Neutrophil (primary cell): ENCODE results near the gene HOXD13.

Source experiments
- H3K27ac ChIP-seq: fragments of 200-600 bp; sonication (generic); 2 replicates; pipeline ENCODE4 v1.5.1; 2016; ENCODE audit warnings: mild to moderate bottlenecking, moderate library complexity
- H3K27me3 ChIP-seq: fragments of 200-600 bp; sonication (generic); 2 replicates; pipeline ENCODE4 v1.6.0; 2016; ENCODE audit warnings: mild to moderate bottlenecking
- H3K36me3 ChIP-seq: fragments of 200-600 bp; sonication (generic); 2 replicates; pipeline ENCODE4 v1.5.1; 2017
- H3K4me1 ChIP-seq, 2 experiments: fragments of 200-600 bp in 1 of 2; sonication (generic) in 1 of 2; 1 replicate in 1 of 2; 2 replicates in 1 of 2; pipeline versions ENCODE4 v1.5.1 to v1.6.1; 2013 to 2016; ENCODE audit warnings: low read depth in 1 of 2, low read length in 1 of 2, mild to moderate bottlenecking in 1 of 2, moderate library complexity in 1 of 2; ENCODE audit not compliant: control insufficient read depth in 1 of 2, insufficient read depth in 1 of 2
- H3K4me3 ChIP-seq, 2 experiments: fragments of 200-600 bp in 1 of 2; sonication (generic) in 1 of 2; 1 replicate in 1 of 2; 2 replicates in 1 of 2; pipeline ENCODE4 v1.5.1; 2013 to 2016; ENCODE audit warnings: low read depth in 1 of 2, low read length in 1 of 2, mild to moderate bottlenecking in 1 of 2, moderate library complexity in 1 of 2
- H3K9me3 ChIP-seq: fragments of 200-600 bp; sonication (generic); 2 replicates; pipeline ENCODE4 v1.5.1; 2016
- TF ChIP-seq, protein P1 (sequence below): fragments of 200-600 bp; sonication (generic); IDR thresholded peaks from 2 replicates; pipeline ENCODE4 v1.5.1; 2016; ENCODE audit warnings: antibody characterized with exemption

The HOXD13 gene

DNA sequence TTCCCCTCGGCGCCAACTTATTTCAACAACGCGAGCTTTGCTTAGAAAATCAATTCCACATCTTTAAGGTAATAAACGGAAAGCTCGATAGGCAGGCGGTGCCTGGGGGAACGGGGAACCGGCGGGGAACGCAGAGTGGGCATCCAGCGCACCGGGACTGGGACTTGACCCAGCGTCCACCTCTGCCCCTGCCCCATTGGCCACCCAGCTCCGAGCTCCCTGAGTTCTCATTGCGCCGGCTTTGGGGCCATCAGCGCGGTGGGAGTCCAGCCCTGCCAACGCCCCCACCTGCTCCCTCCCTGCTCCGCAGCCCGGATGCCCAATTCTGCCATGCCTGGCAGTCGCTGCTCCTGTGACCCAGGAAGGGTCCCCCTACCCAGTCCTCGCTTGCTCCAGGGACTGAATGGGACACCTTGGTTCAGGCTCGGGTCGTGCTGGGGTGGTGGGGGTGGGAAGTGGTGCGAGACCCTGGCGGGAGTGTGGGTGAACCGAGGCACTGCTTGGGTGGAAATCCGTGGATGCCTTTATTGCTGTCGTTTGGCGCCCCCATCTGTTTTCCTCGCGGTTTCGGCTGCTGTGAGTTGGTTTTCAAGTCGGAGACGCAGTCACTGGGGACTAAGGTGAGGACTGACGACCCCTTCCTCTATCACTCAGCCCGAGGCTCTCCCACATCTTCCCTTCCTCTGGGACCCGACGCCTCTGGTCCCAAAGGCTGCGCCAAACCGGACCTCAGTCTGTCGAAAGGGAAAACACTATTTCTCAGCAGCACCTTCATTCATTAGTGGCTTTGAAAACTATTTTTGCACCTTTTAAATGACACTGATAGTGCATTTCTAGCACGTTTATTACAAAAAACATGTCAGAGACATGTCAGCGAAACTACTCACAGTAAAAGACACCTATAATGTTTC is 6.4 kb upstream of the HOXD13 start:
- H3K9me3 ChIP-seq: peaks cover under 1% of the 10 kb centered on the region
- H3K4me3 ChIP-seq: peak overlapping the region in 1 of 2 experiments; percentile 39
- peaks cover 58 to 61% of the 10 kb centered on the region in 2 experiments for H3K4me1 ChIP-seq
- H3K27me3 ChIP-seq: peaks cover 100% of the 10 kb centered on the region
- H3K36me3 ChIP-seq: no peaks in the 10 kb centered on the region
- TF ChIP-seq, protein P1, sequence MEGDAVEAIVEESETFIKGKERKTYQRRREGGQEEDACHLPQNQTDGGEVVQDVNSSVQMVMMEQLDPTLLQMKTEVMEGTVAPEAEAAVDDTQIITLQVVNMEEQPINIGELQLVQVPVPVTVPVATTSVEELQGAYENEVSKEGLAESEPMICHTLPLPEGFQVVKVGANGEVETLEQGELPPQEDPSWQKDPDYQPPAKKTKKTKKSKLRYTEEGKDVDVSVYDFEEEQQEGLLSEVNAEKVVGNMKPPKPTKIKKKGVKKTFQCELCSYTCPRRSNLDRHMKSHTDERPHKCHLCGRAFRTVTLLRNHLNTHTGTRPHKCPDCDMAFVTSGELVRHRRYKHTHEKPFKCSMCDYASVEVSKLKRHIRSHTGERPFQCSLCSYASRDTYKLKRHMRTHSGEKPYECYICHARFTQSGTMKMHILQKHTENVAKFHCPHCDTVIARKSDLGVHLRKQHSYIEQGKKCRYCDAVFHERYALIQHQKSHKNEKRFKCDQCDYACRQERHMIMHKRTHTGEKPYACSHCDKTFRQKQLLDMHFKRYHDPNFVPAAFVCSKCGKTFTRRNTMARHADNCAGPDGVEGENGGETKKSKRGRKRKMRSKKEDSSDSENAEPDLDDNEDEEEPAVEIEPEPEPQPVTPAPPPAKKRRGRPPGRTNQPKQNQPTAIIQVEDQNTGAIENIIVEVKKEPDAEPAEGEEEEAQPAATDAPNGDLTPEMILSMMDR: no peak
- no peak overlapping the region for H3K27ac ChIP-seq

DNA sequence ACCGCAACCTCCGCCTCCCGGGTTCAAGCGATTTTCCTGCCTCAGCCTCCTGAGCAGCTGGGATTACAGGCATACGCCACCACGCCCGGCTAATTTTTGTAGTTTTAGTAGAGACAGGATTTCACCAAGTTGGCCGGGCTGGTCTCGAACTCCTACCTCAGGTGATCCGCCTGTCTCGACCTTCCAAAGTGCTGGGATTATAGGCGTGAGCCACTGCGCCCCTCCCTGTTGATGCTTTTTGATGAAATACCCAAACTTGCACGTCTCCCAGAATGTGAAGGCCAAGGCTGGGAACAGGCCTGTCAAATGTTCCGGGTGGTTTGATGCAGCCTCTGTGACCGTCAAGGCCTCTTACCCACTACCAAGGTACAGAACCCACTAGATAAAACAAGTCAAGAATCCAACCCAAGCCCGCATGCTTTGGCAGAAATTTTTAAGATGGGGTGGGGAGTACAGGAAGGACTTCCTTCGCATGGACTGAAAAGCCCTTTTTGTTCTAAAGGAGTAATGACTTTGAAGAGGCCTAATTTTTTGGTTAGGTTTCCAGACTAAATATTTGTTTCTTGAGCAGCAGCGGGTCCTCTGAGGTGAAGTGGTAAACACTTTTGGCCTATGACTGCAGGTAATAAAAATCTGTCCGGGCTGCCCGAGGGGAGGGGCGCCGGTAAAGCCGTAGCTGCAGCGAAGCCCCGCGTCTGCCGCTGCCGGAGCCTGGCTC is 5.0 kb upstream of the HOXD13 start:
- no peaks in the 10 kb centered on the region for H3K9me3 ChIP-seq
- no peak overlapping the region for H3K27ac ChIP-seq
- H3K4me3 ChIP-seq: peak overlapping the region; percentile 36 to 39
- TF ChIP-seq, protein P1: no peak
- H3K27me3 ChIP-seq: peaks cover 100% of the 10 kb centered on the region
- H3K36me3 ChIP-seq: no peaks in the 10 kb centered on the region
- peaks cover 54 to 57% of the 10 kb centered on the region in 2 experiments for H3K4me1 ChIP-seq

DNA sequence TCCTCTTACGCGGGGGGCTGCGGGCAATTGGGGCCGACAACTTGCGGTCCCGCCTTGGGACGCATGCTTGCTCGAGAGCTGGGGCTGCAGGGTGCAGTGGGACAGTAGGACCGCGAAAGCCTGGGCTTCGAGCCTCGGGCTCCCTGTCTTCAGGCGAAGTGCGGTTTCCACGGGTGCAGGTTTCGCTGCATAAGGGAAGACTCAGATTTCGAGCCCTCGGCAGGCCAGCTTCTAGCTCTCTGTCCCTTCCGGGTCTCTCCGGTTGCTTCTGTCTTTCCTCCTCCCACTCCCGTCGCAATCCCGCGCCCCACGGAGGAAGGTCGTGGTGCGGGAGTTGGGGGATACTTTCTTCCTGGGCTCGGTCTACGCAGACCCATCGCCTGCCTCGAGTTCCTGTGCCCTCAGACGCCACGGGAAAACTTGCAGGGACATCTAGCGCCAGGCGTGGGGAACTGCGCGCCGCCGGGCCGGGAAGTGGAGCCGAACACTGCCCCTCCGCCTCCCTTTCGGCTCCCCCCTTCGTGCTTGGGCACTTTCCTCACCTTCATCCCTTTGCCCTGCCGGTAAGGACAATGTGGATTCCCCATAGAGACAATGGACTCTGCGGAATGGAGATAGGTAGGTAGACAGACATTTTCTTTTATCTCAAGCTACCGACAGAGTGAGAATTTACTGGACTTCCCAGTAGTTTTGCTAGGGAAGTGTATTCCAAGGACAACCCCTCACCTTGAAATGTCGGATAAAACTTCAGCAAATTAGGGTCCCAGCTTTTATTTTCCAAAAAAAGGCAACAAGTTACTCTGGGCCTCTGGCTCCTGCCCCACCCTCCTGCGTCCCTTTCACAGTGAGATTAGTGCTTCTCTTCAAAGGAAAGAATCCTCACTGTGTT is 4.2 kb upstream of the HOXD13 start:
- TF ChIP-seq, protein P1: no peak
- H3K4me3 ChIP-seq: peak overlapping the region; percentile 36 to 39
- H3K27ac ChIP-seq: no peak overlapping the region
- H3K4me1 ChIP-seq: peaks cover 49 to 57% of the 10 kb centered on the region in 2 experiments
- H3K9me3 ChIP-seq: no peaks in the 10 kb centered on the region
- H3K36me3 ChIP-seq: no peaks in the 10 kb centered on the region
- H3K27me3 ChIP-seq: peaks cover 100% of the 10 kb centered on the region

DNA sequence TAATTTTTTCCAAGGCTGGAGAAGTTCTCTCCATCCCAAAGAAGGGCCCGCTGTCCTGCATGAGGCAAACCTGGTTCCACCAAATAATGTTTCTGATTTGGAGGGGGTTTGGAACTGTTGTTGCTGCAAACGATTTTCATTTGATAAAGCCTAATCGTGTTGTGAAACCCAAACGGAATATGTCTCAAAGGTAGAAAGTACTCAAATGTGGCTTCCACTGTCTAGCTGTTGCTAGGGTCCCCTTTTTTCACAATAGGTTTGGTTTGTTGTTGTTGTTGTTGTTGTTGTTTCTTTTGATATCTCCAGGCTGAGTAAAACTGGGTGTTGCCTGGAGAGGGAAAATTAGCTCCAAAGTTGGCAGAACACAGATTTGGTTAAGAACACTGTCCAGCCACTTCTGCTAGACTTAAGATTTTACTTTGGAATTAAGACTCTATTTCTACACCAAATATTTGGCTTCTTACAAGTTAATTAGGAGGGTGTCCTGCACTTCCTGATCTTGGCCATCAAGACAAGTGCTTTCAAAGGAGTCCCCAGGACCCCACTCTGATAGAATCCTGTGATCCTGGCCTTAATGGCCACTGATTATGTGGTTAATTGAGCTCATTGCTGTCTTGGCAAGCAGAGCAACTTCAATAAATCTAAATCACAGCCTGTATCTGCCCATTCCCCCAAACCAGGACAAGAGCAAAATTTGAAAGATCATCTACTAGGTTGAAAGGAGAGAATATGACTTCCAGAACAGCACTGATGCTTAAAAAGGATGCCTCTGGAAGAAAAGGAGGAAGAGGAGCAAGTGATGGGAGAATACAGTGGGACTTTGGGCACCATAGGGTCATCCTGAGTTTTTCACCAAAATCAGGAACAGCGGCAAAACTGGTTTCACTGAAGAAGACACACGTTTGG is 3.3 kb upstream of the HOXD13 start:
- Histone ChIP-seq H3K4me3 (no peak overlapping the region), H3K27me3 (peaks cover 100% of the 10 kb centered on the region), H3K4me1 (peaks cover 44 to 52% of the 10 kb centered on the region in 2 experiments), H3K36me3 (no peaks in the 10 kb centered on the region), H3K9me3 (no peaks in the 10 kb centered on the region), H3K27ac (no peak overlapping the region)
- TF ChIP-seq, protein P1: no peak
